ENCODE measurements around the gene KIF1A. TPM values are rescaled to one million over a fixed set of nuclear protein-coding genes. Genes with fewer than 3 reads are reported as not detected.

The KIF1A gene
- total RNA-seq, 1 experiment from 2014 or later = 1.2 TPM

GRCh38 chr2:240720686-240721595 lies 99.1 kb downstream of the KIF1A start:
- in situ Hi-C loops (cut with HindIII; ENCODE audit: low pct_unique_long_range_greater_than_20kb, low sequenced_read_pairs) = no loop called here
- no peak for DNase-seq (ENCODE audit: low read depth)

DNA sequence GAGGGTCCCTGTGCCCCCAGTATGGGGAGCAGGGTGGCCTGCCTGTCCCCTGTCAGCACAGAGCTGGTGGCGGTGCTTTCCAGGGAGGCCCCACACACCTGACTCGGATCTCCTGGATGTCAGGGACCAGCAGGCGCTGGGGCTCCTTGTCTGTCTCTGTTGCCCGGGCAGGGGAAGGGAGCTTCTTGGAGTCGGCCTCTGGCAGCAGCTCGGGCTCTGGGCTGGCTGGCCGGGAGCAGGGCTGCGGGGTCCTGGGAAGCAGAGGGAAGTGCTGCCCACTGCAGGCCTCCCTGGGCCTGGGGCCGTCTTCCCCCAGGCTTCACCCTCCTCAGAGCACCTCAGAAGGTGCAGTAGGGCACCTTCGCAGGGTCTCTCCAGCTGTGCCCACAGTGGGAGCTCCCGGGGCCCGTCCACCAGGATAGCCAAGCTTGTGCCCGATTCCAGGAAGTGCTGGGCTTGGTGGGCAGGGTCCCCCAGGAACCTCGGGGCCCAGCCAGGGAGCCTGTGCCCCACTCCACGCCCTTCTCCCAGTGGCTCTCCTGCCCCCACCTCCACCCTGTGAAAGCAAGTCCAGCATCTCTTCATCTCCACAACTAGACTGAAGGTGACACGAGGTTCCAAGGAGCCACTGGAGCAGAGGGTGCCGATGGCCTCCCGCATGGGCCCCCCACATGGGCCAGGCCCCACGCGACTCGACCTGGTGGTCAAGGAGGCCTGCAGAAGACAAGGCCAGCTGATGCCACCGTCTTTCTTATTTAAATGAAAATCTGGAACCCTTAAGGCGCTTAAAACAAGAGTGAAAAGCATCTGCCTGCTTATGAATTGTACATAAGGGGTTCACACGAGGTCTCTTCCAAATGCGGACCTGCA lies 100.1 kb downstream of the KIF1A start:
- in situ Hi-C loops (cut with HindIII; ENCODE audit: low pct_unique_long_range_greater_than_20kb, low sequenced_read_pairs) = no loop called here

GRCh38 chr2:240718896-240719490 lies 101.0 kb downstream of the KIF1A start:
- in situ Hi-C loops (cut with HindIII; ENCODE audit: low pct_unique_long_range_greater_than_20kb, low sequenced_read_pairs) = no loop called here

More for the DNA sequence above, 100.1 kb downstream of the KIF1A start:
- DNase-seq (ENCODE audit: low read depth) = no peak

GRCh38 chr2:240717681-240718581 lies 102.1 kb downstream of the KIF1A start:
- in situ Hi-C loops (cut with HindIII; ENCODE audit: low pct_unique_long_range_greater_than_20kb, low sequenced_read_pairs) = no loop called here
- no peak for DNase-seq (ENCODE audit: low read depth)

More at GRCh38 chr2:240718896-240719490, 101.0 kb downstream of the KIF1A start:
- DNase-seq (ENCODE audit: low read depth) = no peak

DNA sequence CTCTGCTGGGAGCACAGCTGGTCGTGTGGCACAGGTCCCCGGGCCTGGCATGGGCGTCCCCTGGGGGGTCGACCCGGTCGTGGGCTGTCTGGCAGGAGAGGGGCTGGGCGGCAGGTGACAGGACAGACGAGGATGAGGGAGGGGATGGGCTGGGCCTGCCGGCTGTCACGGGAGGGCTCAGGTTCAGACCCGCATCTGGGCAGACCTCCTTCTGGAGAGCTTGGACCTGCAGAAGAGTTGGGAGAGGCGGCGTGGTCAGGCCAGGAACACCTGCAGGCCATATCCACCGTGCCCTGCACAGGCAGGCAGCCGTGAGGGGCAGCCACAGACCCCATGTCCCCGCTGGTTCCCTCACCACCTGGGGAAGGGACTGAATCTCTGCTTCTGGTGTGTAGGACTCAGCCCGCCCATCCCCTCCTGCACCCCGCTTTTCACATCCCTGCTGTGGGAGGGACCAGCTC lies 102.8 kb downstream of the KIF1A start:
- in situ Hi-C loops (cut with HindIII; ENCODE audit: low pct_unique_long_range_greater_than_20kb, low sequenced_read_pairs) = no loop called here
- no peak for DNase-seq (ENCODE audit: low read depth)

DNA sequence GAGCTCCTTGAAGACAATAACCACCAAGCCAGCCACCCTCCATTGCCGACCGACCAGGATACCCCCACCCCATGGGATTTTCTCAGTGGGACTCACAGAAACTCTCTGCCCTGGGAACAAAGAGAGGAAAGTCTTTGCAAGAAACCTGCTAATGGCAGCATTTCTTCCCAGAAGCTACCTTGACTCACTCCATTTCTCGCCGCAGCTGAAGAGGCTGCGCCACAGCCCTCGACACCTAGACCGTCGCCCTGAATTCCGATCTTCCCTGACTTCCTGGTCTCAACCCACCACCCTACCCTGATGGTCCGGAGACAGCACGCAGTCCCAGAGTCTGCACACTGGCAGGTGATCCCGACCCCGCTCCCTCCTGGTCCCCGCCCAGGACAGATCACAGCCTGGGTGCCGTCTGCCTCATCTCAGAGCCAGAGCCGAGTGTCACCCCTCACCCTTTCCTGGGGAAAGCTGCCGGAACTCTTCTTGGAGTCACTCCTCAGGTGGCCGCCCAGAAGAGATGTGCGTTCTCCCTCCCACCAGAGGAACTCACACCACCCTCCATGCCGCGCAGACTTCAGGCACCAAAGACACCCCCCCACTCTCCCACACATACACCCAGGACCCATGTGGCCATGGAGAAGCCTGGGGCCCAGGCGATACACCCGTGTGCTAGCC lies 103.8 kb downstream of the KIF1A start:
- no peak for DNase-seq (ENCODE audit: low read depth)
- in situ Hi-C loops (cut with HindIII; ENCODE audit: low pct_unique_long_range_greater_than_20kb, low sequenced_read_pairs) = no loop called here

GRCh38 chr2:240714747-240715725 lies 105.0 kb downstream of the KIF1A start:
- DNase-seq (ENCODE audit: low read depth) = no peak
- in situ Hi-C loops (cut with HindIII; ENCODE audit: low pct_unique_long_range_greater_than_20kb, low sequenced_read_pairs) = no loop called here

DNA sequence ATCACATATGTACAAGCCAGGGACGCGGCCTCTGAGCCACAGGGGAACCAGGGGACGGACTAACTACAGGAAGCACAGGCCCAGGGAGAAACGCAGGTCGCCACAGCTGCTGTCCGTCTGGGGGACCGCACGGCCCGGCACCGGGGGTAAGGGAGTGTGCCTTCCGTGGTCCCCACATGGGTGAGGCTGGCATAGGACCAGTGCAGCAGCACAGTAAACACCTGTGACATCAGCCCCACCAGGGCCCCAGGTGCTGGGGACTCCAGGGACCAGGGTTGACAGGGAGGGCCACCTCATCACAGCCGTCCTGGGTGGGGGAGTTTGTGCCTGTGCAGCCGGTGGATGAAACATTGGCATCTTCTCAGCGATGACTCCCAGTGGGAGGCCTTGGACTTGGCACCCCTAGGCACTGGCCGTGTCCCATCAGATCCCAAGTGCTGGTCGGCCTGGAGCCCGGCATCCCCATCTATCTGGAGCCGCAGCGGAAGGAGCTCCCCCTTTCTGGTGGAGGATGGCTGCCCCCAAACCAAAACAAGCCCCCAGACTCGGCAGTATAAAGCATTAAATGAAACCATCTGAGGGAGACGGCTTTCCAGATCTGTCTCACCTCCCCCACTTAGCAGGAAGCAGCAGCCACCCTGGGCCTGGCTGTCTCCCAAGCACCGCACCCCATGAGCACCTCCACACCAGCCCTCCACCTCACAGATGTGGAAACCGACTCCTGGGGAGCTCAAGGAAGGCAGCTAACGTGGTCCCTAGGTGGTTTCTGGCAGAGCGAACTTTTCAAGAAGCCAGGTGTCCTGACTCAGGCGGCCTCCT lies 105.9 kb downstream of the KIF1A start:
- DNase-seq (ENCODE audit: low read depth) = no peak
- in situ Hi-C loops (cut with HindIII; ENCODE audit: low pct_unique_long_range_greater_than_20kb, low sequenced_read_pairs) = no loop called here

GRCh38 chr2:240713071-240713927 lies 106.7 kb downstream of the KIF1A start:
- in situ Hi-C loops (cut with HindIII; ENCODE audit: low pct_unique_long_range_greater_than_20kb, low sequenced_read_pairs) = no loop called here
- no peak for DNase-seq (ENCODE audit: low read depth)

DNA sequence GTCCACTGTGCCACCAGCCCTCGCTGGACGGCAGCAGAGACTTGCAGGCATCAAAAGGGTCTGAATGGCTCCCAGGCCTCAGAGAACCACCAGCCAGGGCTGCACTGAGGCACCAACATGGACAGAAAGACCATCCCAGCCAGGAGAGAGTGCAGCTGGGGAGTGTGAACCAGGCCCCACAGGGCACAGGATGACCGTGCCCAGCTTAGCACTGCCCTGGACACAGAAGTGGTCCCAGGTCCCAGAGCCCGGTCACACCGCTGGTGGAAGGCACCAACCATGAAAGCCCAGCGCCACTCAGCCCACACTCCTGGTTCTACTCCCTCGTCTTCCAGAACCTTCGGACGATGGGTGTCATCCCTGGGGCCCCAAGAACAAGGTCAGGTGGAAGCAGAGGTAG lies 107.9 kb downstream of the KIF1A start:
- DNase-seq (ENCODE audit: low read depth) = no peak
- in situ Hi-C loops (cut with HindIII; ENCODE audit: low pct_unique_long_range_greater_than_20kb, low sequenced_read_pairs) = no loop called here

GRCh38 chr2:240711701-240712100 lies 108.3 kb downstream of the KIF1A start:
- in situ Hi-C loops (cut with HindIII; ENCODE audit: low pct_unique_long_range_greater_than_20kb, low sequenced_read_pairs) = no loop called here

GRCh38 chr2:240711296-240711695 lies 108.7 kb downstream of the KIF1A start:
- in situ Hi-C loops (cut with HindIII; ENCODE audit: low pct_unique_long_range_greater_than_20kb, low sequenced_read_pairs) = no loop called here
- DNase-seq (ENCODE audit: low read depth) = no peak

More at GRCh38 chr2:240711701-240712100, 108.3 kb downstream of the KIF1A start:
- no peak for DNase-seq (ENCODE audit: low read depth)

- in situ Hi-C loops (cut with HindIII; ENCODE audit: low pct_unique_long_range_greater_than_20kb, low sequenced_read_pairs) = no loop called here
- DNase-seq (ENCODE audit: low read depth) = no peak
These were observed 111.6 kb downstream of the KIF1A start for GRCh38 chr2:240708457-240708856.

DNA sequence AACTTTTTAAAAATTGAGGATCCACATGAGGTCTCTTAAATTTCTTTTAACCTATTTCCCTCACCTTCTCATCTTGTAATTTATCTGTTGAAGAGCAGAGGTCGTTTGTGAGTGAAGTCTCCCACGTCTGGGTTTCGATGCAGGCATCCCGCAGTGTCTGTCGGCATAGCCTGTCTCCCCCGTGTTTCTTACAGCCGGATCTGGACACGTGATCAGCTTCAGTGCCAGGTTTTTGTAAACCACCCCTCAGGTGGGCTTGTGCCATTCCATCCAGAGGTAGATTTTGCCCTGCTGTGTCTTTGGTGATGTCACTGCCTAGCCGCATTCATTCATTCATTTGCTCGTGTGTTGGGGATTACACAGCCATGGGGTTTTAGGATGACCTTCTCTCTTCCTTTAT lies 112.2 kb downstream of the KIF1A start:
- in situ Hi-C loops (cut with HindIII; ENCODE audit: low pct_unique_long_range_greater_than_20kb, low sequenced_read_pairs) = no loop called here
- no peak for DNase-seq (ENCODE audit: low read depth)
